HG03045 (cell line): ENCODE data around the gene TMOD1.

Experiments
- ATAC-seq: cut with Tn5 transposase; IDR thresholded peaks from one replicate; pipeline ENCODE4 v1.9.1; 2021; ENCODE audit warnings: mild to moderate bottlenecking, moderate library complexity; ENCODE audit not compliant: unreplicated experiment

TMOD1 gene

GRCh38 chr9:97516111-97516510, 14.6 kb downstream of the TMOD1 start:
- no peak for ATAC-seq

- ATAC-seq = no peak
These were observed 16.0 kb downstream of the TMOD1 start for GRCh38 chr9:97517331-97518089.

GRCh38 chr9:97518166-97518908, 16.9 kb downstream of the TMOD1 start:
- ATAC-seq = no peak

- ATAC-seq = no peak
These were observed 17.4 kb downstream of the TMOD1 start for GRCh38 chr9:97518909-97519307.

- no peak for ATAC-seq
These were observed 18.0 kb downstream of the TMOD1 start for GRCh38 chr9:97519441-97519970.

DNA sequence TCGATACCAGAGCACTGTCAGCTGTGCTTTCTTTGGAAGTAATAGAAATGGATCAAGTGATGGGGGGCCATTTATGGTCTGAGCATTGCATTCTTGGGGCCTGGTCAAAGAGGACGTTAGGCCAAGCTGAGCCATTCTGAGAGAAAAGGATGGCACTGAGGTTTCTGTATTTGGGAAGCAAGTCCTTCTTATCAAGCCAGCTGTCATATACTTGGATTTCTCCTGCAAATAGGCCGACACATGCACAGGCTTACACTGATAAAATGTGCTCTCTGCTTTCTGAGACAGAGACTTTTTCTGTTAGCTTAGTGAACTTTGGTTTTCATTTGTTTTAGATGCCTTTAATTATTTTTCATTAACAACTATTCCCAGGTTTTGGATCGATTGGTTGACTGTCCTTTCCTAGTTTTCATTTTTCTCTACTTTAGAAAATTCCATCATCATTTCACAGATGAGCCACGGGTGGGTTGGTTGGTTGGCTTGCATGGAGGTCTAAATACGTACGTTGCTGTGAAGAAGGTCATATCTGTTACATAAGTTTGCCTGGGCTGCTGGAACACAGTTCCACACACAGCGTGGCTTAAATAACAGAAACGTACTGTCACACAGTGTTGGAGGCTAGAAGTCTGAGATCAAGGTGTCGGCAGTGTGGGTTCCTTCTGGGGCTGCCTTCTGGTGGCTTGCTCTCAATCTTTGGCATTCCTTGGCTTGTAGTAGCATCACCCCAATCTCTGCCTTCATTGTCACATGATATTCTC, 20.3 kb downstream of the TMOD1 start:
- ATAC-seq = no peak

GRCh38 chr9:97524424-97524823, 23.0 kb downstream of the TMOD1 start:
- ATAC-seq = no peak

GRCh38 chr9:97525451-97525850, 24.0 kb downstream of the TMOD1 start:
- no peak for ATAC-seq

DNA sequence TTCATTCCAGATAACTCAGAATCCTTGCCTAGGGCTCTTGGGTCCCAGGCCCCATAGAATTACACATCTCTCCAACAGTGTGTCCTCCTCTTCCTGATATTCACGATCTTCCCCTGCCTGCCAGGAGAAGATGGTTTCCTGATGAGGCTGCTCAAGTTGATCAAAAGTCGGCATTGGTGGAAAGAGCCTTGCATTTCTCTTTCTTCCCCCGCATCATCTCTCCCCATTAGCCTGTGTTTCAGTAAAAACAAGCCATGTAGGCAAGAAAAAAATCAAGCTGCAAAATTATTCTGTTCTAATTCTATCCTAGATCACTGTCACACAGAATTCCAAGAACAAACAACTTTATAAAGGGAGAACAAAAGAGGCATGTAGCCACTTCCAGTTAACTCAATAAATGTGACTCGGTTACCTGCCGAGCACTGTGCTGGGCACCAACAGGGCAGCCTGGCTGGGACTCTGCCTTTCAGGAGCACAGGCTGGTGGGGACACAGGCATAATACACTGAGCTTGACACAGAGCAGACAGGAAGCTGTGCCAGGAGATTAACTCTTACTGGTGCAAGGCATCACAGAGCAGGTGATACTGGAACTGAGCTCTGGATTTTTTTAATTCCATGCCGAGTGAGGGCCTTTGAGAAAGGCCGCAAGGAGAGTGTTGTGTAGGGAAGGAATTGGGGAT, 25.6 kb downstream of the TMOD1 start:
- ATAC-seq = no peak

DNA sequence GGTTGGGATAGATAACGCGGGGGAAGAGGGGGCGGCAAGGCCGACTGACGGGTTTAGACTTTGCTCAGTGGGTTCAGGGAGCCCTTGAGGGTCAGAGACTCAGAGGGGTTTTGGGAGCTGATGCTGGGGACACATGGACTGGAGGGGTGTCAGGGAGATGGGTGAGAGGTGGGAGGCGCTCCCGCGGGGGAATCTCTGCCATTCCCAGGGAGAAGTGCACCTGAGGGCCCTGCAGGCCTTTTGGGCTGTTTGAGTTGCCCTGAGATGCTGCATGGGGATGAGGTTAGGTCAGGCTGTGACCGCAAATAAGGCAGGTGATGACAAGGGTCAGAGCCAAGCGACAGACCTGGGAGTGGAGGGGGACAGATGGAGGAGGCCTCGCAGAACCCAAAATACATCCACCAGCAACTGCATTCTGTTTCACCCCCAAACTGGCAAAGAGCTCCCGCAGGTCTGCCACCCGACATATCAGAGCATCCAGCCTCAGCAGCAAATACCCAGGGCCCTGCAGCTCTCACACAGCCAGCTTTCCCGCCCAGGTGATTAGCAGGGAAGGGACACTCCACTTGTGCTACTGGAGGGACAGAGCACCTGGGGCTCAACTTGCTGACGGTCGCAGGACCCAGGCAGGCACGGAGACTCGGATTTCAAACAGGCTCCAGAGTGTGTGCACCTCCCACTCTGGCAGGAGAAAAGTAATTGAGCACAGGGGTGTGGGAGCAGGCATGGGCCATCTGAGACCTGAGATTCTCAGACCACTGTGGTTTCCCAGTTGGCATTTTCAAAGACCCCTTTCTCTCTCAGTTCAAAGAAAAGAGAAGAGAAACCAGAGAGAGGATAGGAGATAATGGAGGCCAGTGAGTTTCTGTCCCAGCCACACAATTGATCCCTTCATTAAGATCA, 26.4 kb downstream of the TMOD1 start:
- ATAC-seq = no peak

GRCh38 chr9:97528529-97529230, 27.2 kb downstream of the TMOD1 start:
- ATAC-seq = no peak

DNA sequence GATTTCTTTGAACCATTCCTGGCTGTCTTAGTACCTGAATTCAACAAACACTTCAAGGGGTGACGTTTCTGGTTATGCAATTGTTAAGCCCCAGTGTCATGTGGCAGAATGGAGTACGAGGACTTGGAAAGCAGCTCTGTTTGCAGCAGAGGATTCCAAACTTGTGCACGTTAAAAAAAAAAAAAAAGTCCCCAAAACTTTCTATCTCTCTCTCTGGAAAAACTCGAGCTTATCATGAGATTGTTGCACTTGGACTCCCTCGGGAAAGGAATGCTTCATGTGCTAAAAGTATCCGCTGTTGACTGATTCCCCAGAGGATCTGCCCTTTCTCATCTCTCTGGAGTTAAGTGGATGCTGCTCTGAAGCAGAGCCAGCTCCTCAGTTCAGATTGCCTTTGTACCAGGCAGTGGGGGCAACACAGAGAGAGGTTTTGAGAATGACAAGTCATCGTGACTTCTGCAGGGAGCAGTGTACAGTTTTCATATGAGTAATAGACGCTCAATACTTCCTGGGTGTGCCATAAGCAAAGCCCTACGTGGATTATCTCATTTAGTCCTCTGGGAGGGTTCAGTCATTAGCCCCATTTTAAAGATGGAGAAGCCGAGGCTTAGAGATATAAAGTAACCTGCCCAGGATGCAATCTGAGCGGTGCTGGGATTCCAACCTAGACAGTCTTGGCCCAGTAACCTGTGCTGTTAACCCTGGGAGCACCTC, 28.1 kb downstream of the TMOD1 start:
- peak; percentile 76 for ATAC-seq

DNA sequence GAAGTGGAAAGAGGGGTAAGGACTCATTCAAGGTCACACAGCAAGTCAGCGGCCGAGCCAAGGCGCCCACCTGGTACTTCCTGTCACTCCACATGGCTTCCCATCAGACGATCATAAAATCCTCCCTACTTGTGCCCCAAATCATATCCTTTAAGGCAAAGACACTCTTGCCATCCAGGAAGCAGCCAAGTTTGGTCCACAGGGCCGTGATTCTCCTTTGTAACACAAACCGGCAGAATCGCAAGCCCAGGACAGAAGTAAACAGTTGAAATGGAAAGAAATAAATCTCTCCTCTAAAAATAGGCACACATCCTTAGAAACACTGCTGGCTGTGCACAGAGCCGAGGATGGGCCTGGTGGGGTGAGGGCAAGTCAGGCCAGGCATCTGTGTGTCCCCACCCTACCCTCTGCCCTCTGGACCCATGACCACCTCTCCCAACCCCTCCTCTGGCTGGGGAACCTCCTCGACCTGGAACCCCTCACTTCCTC, 30.5 kb downstream of the TMOD1 start:
- no peak for ATAC-seq

DNA sequence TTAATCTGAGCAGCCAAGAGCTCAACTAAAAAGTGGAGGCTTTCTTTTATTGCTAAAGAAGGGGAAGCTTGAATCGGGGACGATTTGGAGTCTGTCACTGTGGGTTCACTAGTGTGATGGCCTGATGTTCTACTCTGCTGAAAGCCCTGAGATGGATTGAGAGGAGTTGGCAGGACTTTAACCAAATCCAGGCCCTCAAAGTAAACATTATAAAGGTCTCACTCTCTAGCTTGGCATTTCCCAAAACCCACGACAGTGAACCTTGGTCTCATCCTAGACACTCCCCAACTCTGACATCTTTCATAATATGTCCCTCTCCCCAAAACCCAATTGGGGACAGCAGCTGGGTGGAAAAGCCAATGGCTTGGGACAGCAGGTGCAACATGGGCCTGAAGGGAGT, 32.7 kb downstream of the TMOD1 start:
- ATAC-seq = no peak

GRCh38 chr9:97534961-97535594, 33.6 kb downstream of the TMOD1 start:
- ATAC-seq = no peak

GRCh38 chr9:97535771-97536170, 34.3 kb downstream of the TMOD1 start:
- no peak for ATAC-seq

DNA sequence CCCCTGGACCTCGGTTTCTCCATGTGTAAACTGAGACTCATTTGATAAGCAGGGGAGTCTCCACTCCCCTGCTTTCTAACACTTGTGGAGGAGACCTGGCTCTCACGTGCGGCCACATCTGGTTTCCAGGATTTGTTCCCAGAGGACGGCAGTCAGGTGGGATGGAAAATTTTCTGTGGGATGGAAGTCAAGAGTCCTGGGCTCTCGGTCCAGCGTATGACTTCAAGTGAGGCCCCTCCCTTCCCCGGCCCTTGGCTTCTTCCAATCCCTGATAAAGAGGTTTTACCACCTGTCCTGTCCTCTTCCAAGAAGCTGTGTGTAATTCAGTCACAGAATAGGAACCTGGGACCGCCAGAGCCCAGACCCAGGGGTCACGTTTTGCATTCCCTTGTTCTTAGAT, 35.0 kb downstream of the TMOD1 start:
- no peak for ATAC-seq

DNA sequence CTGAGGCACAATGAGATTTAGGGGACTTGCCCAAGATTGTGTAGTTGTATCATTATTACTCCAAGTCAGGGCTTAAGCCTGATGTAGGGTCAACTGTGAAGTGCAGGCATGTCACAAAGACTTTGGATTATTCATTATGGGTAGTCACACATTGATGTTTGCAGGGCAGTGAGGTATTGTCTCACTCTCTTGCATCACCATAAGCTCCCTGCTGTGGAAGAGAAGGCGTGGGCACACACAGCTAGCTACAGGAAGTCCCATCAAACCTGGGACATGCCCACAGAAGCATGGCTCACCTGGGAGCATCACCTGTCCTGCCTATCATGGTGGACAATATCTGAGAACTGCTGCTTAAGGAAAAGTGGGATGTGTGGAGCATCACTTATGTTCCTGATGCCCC, 42.1 kb downstream of the TMOD1 start:
- ATAC-seq = no peak
